Tibial nerve (tissue), 4 donors: ENCODE data around the gene SNX22.

Source experiments
- EP300 ChIP-seq, 2 donors: sonication (generic); formaldehyde crosslinking; IDR thresholded peaks; one replicate each; pipeline ENCODE4 v1.6.1; 2017; ENCODE audit warnings: antibody characterized with exemption in 2 of 2, mild to moderate bottlenecking in 1 of 2
- POLR2A ChIP-seq, 2 donors: fragments of 450-650 bp; IDR thresholded peaks; one replicate each; pipeline ENCODE4 v1.6.1; 2017; ENCODE audit warnings: antibody characterized with exemption in 2 of 2, mild to moderate bottlenecking in 2 of 2, moderate library complexity in 2 of 2
- TF ChIP-seq, protein P1 (sequence below), 5 experiments: fragments of 200-600 bp in 3 of 5; fragments of 450-650 bp in 2 of 5; sonication (generic) in 3 of 5; IDR thresholded peaks; one replicate each; pipeline ENCODE4 v1.5.1; 2016 to 2019; ENCODE audit warnings: antibody characterized with exemption in 5 of 5, mild to moderate bottlenecking in 3 of 5, moderate library complexity in 2 of 5

DNA sequence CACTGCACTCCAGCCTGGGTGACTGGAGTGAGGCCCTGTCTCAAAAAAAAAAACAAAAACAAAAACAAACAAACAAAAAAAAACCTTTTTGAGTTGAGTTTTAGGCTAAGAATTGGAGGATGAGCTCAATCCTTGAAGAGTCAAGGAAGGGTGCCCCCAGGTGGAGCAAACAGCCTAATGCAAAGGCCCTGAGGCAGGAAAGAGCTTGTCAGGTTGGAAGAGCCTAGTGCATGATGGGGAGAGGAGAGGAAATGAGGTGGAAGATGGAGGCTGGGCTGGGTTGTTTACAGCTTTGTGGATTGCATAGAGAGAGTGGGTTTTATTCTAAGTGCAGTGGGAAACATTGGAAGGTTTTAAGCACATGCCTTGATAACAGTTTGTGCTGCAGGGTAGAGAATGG lies 2.1 kb upstream of the SNX22 start:
- TF ChIP-seq, protein P1, sequence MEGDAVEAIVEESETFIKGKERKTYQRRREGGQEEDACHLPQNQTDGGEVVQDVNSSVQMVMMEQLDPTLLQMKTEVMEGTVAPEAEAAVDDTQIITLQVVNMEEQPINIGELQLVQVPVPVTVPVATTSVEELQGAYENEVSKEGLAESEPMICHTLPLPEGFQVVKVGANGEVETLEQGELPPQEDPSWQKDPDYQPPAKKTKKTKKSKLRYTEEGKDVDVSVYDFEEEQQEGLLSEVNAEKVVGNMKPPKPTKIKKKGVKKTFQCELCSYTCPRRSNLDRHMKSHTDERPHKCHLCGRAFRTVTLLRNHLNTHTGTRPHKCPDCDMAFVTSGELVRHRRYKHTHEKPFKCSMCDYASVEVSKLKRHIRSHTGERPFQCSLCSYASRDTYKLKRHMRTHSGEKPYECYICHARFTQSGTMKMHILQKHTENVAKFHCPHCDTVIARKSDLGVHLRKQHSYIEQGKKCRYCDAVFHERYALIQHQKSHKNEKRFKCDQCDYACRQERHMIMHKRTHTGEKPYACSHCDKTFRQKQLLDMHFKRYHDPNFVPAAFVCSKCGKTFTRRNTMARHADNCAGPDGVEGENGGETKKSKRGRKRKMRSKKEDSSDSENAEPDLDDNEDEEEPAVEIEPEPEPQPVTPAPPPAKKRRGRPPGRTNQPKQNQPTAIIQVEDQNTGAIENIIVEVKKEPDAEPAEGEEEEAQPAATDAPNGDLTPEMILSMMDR (IDR thresholded peaks at IDR 0.05) = no peak
- TF ChIP-seq POLR2A (IDR thresholded peaks at IDR 0.05) = no peak
- TF ChIP-seq EP300 (IDR thresholded peaks at IDR 0.05) = no peak
